GM18517 (cell line): ENCODE data around the gene GRIK5.
"Not testable (repeated sequence)": the region's sequence is repeated elsewhere in the genome, so short reads cannot be mapped to it uniquely, and the experiment has no call there.

Source experiments
- ATAC-seq: cut with Tn5 transposase; IDR thresholded peaks from one replicate; pipeline ENCODE4 v1.9.1; 2021; ENCODE audit warnings: mild to moderate bottlenecking, moderate library complexity; ENCODE audit not compliant: unreplicated experiment

GRIK5 gene

DNA sequence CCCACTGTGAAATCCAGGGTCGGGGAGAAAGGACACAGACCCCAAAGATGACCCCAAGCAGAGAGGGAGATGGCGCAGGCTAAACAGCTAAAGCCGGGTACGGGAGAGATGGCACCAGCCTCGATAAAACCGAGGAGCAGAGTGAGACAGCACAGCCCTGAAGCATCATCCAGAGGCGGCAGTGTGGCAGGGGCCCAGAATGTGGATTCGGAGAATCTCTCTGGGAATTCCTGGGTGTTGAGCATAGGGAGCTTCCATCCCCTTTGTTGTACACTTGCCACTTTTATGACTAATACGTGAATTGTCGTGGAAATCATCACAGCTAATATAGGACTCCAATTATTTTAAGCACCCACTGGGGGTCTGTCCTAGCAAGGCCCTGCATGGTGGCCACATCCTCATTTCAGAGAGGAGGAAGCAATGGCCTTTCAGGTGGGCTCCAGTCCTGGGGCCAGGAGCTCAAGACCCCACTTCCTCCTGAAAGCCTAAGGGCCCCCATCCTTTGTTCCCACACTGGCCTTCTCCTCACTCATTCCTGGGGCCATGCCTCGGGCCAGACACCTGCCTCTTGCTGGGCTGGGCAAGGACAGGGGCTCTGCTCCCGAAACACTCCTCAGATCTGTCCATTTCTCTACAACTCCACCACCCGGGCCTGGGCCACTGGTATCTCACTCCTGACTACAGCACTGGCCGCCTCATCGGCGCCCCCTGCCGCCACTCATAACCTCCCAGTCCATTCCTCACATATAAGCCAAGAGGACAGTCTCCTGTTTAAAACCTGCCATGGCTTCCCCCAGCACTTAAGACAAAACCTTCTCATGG, 46.7 kb downstream of the GRIK5 start:
- ATAC-seq, result no peak

DNA sequence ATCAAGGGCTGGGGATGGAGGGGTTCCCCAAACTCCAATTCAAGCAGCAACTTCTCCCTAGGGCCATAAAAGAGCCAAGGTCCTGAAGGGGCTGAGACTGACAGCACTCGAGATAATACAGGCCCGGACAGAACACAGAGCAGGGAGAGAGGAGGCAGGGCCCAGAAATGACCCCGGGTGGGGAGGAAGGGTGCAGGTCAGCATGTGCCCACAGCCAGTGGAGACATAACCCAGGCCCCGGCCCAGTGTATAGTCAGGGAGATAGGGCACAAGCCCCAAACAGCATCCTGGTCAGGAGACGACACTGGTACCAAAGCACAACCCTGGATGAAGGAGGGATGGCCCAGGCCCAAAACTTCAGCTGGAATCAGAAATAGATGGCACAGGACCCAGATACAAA, 47.4 kb downstream of the GRIK5 start:
- no peak for ATAC-seq

DNA sequence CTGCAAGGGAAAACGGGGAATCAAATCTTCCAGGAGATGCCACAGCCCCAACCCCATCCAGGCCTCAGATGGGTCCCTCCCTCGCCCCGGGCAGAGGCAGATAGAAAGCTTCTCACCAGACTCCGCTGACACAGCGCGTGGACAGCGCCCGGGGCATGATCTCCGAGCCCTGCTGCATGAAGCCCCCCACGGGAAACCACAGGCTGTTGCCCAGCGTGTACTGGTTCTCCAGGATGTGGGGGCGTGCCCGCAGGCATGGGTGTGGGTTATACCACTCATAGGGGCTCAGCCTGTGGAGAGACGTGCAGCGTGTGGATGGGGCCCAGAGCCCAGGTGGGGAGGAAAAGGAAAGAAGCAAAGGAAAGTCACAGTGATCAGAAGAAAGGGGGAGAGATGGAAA, 48.8 kb downstream of the GRIK5 start:
- ATAC-seq, result no peak

DNA sequence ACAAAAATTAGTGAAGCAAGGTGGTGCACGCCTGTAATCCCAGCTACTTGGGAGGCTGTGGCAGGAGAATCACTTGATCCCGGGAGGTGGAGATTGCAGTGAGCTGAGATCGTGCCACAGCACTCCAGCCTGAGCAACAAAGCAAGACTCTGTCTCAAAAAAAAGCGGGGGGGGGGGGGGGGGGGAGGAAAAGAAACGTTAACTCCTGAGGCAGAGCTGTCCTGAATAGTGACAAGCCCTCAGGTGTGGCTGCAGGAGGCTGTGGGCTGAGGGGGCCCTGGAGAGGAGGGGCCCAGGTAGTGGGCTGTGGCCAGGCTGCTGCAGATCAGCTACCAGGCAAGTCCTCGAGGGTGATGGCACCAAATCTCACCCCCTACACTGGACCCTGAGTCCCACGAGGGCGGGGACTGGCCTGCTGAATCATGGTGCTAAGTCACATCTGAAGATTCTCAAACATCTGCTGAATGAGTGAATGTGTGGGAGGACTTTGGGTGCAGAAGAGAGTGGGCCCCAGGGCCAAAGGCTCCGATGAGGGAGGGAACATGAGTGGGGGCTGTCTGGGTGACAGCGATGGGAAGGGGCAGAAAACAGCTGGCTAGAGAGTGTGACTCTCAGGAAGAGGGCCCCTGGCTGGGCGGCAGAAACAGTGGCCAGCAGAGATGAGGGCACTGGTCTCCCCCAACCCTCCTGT, 51.4 kb downstream of the GRIK5 start:
- no peak for ATAC-seq

DNA sequence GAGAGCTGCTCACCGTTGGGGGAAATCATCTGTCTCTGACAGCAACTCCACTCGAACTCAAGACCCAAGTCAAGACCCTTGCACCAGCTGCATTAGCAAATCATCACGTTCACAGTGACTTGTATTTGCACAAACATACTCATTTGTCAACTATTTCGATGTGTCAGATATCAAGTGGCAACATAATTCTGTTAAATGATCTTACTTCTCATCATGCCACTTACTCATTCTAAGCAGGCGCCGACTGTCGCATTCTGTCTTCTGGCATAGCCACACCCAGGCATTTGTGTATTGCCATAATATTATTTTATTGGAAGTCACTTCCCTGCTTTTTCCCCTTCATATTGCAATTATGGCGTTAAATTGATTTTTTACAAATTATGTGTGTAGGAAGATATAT, 53.0 kb downstream of the GRIK5 start:
- no peak for ATAC-seq

DNA sequence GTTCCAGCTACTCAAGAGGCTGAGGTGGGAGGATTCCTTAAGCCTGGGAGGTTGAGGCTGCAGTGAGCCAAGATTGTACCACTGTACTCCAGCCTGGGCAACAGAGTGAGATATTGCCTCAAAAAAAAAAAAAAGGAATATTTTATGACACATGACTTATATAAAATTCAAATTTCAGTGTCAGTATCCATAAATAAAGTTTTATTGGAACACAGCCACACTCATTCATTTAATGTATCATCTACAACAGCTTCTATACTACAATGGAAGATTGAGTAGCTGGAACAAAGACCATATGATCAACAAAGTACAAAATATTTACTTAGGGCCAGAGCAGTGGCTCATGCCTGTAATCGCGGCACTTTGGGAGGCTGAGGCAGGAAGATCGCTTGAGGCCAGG, 57.3 kb downstream of the GRIK5 start:
- ATAC-seq, result not testable (repeated sequence)

DNA sequence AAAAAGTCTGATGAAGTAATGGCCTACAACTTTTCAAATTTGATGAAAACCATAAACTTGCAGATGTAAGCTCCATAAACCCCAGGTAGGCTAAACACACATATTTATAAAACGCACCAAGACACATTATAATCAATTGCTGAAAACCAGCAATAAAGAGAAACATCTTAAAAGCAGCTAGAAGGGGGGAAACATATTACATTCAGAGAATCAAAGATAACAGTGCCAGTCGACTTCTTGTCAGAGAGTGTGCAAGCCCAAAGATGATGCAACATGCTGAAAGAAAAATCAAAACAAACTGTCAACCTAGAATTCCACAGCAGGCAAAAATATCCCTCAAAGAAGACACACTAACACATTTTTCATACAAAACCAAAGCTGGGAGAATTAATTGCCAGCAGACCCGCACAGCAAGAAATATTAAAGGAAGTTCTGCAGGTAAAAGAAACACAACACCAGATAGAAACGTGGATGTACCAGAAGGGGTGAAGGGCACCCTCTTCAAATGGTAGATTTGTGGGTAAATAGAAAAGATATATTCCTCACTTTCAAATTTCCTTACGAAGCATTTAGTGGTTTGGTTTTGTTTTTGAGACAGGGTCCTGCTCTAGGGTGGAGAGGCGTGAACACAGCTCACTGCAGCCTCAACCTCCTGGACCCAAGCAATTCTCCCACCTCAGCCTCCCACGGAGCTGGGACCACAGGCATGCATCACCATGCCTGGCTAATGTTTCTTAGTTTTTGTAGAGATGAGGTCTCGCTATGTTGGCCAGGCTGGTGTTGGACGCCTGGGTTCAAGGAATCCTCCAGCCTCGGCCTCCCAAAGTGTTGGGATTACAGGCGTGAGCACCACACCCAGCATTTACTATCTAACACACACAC, 59.5 kb downstream of the GRIK5 start:
- no peak for ATAC-seq

DNA sequence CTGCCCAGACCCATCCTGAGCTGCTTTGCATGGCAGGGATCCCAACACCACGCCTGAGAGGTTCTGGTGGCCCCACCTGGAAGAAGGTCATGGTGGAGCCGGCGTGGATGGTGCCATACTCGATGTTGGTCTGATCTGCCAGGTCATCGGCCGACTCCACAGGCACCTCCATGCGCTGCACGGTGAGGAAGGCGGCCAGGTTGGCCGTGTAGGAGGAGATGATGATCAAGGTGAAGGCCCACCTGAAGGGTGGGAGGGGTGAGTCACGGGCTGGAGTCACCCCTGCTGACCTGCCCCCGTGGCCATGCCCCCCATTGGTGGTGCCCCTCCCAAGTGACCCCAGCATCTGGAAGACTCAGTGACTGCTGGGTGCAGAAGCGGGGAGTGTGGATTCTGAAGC, 63.4 kb downstream of the GRIK5 start:
- ATAC-seq, result no peak

DNA sequence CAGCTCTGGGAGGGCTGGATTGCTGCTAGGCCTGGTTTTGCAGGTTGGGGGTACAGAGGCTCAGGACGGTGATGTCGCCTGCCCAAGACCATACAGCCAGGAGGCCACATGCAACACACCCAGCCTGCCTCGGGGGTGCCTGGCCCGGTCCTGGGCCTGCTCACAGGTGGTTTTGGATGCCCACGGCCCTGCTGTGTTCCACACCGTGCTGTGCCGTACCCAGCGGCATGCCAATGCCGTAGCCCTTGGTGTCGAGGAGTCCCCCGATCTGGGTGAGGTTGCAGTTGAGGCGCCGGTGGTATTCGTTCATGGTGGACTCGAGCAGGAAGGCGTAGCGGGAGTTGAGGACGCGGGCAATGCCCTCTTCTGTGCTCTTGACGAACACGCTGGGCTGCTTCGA, 64.5 kb downstream of the GRIK5 start:
- ATAC-seq, result no peak

DNA sequence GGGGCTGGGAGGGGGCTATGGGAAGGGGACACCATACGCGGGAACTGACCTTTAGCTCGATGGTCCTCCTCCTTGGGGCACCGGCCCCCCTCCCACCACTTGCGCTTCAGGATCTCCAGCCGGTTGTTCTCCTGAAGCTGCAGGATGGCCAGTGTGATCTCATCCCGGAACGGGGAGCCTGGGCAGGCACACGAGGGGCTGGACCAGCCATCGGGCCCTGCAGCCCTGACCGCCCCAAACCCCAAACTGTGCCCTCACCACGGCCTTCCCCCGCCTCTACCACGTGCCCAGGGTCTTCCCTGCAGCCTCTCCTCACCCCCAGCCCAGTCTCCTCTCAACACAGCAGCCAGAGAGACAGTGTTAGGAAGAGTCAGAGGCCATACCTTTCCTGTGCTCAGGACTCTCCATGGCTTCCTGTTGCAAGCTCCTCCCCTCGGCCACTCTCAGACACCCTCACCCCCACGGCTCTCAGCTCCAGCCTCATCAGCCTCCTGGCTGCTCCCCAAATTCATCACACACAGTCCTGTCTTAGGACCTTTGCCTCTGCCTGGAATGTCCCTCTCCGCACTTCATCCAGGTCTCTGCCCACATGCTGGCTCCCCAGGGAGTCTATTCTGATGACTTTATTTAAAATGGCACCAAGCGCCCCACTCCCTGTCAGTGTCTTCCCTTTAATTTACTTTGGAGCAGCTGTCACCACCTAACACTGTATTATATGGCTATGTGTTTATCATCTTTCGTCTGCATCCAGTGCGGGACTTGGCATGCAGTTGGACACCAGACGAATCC, 66.3 kb downstream of the GRIK5 start:
- ATAC-seq, result no peak

DNA sequence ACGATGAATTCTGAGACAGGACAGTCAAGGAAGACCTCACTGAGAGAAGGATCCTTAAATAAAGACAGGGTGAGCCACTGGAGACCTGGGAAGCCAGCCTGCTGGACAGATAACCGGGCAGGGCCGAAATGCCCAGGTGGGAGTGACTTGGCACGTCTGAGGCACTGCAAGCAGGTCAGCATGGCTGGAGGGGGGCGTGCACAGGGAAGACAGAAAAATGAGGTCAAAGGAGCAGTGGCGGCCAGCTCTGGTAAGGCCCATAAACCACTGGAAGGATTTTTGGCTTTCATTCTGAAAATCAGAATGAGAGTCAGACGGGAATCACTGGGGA, 70.2 kb downstream of the GRIK5 start:
- no peak for ATAC-seq

DNA sequence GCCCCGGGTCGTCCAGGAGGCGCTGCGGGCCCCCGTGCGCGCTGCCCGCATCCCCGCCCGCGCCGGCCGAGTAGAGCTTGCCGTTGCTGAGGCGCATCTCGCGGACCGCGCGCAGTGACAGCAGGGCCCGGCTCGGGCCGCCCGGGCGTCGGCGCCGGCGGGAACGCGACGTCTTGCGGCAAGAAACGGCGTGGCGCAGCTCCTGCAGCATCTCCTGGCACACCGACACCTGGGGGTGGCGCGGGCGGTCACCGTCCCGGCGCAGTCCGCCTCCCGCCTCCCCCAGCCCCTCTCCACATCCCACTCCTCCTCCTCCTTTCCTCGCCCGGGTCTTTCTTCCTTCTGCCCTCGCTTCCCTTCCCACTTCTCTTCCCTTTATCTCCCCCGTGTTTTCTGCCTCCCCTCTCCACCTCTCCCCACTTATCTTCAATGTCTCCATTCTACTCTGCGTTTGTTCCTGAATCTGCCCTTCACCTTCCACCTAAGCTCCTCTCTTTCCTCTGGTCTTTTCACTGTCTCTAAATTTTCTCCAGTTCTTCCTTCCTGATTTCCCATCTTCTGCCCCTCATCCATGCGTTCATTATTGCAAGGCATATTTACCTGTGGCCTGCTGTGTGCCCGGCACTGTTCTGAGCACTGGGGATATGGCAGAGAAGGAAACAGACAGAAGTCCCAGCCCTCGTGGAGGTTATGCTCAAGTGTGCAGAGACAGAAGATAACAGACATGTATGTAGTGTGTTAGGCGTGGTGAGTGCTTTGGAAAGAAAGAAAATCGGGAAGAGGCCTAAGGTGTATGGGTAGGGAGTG, 70.7 kb downstream of the GRIK5 start:
- ATAC-seq, result no peak

DNA sequence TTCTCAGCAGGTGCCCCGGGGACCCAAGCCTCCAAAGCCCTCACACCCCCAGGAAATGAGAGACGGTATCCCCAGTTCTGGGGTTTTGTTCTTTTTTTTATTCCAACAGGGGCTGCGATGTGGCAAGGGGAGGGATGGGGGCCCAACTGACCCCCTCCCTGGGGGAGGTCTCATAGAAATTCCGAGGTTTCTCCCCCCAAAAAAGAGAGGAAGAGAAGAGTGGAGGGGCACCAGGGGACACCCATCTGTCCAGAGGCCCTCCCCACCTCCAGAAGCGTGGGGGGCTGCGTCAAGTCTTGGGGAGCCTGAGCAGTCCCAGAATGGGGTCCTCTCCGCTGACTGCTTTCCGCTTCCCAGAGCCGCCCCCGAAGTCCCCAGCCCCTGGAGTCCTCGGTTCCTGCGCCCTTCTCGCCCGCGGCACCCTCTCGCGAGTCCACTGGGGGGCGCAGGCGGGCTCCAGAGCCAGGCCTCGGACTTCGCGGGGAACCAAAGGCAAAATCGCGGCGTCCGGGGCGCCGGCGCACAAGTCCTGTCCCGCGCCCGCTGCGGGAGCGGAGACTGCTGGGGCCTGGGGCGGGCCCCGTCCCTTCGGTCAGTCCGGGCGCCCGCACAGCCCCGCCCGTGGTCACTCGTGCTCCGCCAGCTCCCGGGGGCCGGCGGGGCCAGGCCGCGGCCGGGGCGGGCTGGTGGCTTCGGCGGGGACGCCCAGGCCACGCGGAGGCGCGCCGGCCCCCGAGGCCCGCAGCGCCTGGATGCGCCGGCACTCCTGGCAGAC, 71.6 kb downstream of the GRIK5 start:
- ATAC-seq, result no peak

DNA sequence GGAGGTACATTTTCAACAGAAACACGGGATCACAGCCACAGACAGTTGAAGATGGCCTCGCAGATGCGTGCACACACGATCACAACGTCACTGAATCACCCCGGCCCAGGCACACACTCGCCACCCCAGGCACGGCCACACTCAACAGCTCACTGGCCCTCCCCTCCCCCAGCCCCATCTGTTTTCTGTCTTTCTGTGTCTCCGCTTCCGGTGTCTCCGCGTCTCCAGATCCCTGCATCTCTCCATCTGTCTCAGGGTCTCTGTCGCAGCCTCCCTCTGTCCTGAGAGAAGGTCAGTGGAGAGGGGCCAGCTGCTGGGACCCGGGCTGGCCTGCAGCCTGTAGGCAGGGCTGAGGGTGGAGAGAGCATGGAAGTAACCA, 72.2 kb downstream of the GRIK5 start:
- no peak for ATAC-seq

DNA sequence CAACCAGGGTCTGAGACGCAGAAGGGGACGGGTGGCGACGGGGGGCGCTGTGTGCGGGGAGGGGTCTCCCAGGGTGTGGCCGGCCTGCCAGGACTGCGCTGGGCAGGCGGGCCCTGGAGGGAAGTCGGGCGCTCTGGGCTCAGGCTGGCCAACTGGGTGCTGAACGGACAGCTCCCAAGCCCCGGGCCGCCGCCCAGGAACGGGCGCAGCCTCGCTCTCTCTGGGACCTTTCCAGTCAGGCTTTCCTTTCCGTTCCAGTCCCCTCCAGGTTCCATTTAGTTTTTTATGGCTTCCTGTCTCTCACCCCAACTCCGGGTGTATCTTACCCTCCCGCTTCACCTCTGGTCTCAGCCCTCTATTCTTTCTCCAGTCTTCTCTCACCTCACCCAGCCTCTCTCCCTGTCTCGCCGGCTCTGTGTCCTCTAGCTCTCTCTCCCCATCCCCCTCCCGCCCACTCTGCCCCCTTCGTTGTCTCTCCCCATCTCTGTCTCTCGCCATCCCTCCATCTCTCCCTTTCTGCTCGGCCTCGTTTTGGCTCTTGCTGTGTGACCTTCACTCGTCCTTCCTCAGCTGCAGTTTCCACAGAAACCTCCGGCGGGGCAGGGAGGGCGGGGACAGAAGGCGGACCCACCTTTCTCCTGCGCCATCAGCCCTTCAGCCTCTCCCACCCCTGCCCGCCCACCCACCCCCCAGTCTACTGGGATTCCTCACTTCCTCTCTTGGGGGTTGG, 72.7 kb downstream of the GRIK5 start:
- no peak for ATAC-seq

DNA sequence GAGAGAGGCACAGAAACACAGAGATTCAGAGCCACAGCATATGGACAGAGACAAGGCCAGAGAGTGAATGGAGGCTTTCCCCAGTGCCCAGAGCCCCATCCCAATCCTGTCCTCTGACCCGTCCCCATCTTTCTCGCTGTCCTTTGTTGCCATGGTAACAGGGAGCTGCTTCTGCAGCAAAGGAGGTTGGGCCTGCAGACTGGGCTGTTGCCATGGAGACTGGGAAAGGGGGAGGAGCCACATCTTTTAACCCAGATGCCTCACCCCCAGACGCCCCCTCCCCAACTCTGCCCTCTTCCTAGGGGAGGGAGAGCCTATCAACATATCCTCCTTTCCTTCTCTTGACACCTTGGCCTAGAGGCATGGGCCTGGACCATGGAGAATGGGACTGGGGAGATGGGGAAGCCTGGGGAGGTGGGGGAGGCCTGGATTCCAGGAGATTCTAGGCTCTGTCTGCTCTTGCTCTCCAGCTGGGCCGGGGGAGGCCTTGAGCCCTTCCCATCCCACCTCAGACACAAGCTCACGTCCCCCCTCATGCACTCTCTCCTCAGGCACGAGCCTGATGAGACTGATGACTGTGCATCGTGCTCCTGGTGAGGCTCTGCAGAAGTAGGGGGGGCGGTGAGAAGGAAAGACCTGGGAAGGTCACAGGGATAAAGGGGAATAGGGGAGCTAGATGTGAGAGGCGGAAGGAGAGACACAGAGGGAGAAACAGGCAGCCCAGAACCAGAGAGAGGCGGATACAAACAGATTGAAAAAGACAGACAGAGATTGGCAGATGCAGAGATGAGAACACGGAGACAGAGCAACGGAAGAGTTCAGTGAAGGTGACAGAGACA, 73.8 kb downstream of the GRIK5 start:
- no peak for ATAC-seq

DNA sequence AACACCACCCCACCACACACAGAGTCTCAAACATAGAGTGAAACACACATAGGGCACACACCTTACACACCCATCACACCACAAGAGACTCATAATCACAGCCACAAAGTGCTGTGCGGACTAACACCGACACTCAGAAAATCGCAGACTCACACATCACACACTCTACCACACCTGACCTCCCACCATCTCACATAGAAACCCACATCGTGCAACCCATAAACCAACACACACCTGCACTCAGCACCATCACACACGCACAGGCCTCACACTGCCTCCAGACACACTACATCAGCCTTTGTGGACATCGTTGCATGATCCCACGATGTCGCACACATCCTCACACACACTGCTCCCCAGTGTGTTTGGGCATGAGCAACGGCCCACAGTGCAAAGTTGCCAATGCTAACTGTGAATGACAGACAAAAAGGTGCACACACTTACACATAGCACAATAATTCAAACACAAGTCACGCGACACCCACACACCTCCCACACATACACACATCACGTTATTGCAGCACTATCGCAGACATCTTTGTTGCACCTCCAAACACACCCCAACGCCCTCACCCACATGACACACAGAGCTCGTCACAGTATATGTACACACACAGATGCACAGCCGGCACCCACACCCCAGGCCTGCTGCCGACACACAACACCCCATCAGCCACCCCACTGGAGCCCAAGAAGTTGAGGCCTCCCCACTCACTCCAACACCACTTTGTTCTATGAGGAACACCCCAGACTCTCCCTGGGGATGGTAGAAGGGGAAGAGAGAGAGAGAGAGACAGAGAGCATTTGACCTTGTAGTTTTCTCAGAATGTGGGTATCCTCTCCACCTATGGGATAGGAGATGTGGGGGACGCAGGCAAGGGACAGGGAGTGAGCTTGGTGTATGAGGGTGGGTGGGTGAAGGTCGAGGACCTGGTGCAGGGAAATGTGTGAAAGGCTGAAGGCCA, 74.7 kb downstream of the GRIK5 start:
- no peak for ATAC-seq
